GM18499 (cell line): ENCODE measurements around the gene ZMAT5.

Source experiments
- ATAC-seq: cut with Tn5 transposase; IDR thresholded peaks from one replicate; pipeline ENCODE4 v1.9.1; 2021; ENCODE audit warnings: moderate number of reproducible peaks; ENCODE audit not compliant: insufficient read depth, unreplicated experiment

The ZMAT5 gene, protein sequence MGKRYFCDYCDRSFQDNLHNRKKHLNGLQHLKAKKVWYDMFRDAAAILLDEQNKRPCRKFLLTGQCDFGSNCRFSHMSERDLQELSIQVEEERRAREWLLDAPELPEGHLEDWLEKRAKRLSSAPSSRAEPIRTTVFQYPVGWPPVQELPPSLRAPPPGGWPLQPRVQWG

GRCh38 chr22:29766632-29767170 is at the start of gene ZMAT5:
ZMAT5 (minus strand) TSS chr22:29767007; CDS start chr22:29748544, 18,463 bp downstream.
- ATAC-seq, result no peak

- no peak for ATAC-seq
Measured at GRCh38 chr22:29816539-29816938, 49.7 kb upstream of the ZMAT5 start.

- ATAC-seq, result no peak
Measured at GRCh38 chr22:29816128-29816527, 49.3 kb upstream of the ZMAT5 start.

- ATAC-seq, result no peak
Measured at GRCh38 chr22:29815580-29815979, 48.8 kb upstream of the ZMAT5 start.

GRCh38 chr22:29814003-29814402 is 47.2 kb upstream of the ZMAT5 start:
- no peak for ATAC-seq

DNA sequence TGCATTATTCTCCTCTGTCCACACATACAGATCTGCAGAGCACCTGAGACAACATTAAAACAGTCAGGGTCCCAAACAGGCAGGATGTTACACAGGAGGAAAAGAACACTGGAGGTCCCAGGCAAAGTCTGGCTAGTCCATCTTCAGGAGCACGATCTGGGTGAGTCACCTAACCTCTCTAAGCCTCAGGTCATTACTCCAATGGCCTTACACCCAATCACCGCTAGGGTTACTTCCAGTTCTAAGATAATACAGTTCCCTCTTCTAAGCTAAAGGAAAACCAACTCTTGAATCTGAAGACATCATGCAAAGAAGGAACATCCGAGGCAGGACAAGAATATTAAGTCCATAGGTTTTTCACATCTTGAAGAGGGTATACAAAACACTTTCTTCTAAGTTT is 46.8 kb upstream of the ZMAT5 start:
- ATAC-seq, result no peak

DNA sequence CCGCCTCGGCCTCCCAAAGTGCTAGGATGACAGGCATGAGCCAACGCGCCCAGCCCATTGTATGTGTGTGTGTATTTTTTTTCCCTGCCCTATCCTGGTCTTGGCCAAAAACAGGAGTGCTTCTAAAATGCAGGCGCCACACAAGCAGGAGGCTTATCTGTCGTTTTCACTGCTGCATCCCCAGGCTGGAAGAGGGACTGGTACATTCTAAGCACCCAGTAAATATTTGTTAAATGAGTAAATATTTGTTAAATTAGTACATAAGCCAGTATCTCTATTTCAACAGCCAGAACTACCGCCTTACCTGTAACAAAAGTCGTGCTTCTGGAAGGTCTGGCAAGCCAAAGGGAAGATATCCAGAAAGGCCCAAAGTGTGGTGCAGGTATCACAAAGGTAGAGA is 46.3 kb upstream of the ZMAT5 start:
- no peak for ATAC-seq

GRCh38 chr22:29811377-29811776 is 44.6 kb upstream of the ZMAT5 start:
- no peak for ATAC-seq

DNA sequence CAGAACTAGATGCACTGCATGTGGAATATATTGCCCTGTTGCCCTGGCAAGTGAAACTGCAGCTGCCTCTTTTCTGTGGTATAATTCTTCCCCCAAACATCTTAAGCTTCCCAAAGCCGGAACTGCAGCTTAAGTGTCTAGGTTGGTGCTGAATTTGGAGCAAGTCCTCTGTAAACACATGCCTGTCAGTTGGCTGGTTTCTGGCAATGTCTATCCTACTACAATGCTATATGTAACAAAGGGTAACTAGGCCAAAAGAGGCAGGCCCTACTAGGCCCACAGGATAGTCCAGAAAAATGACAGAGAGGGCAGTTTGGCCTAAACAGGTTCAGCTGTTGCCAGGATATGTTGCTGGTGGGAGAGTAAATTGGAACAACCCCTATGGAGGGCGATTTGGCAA is 43.4 kb upstream of the ZMAT5 start:
- ATAC-seq, result no peak

- ATAC-seq, result no peak
Measured at GRCh38 chr22:29806196-29806595, 39.4 kb upstream of the ZMAT5 start.

DNA sequence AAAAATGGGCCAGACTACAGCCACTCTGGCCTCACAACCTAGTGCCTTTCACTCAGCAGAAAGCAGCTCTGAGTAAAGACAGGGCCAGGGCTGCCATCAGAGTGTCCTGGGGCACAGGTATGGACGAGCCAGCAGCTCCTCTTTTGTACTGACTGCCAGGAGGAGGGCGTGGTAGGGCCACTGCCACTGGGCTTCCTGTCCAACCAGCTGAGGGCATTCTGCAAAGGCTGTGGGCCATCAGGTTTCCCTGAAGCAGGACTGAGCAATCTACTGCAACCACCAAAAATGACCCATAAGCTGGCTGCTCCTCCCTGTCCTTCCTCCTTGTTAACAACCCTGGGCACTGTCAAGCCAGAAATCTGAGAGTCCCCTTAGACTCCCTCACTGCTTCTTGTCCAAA is 38.2 kb upstream of the ZMAT5 start:
- ATAC-seq, result no peak

DNA sequence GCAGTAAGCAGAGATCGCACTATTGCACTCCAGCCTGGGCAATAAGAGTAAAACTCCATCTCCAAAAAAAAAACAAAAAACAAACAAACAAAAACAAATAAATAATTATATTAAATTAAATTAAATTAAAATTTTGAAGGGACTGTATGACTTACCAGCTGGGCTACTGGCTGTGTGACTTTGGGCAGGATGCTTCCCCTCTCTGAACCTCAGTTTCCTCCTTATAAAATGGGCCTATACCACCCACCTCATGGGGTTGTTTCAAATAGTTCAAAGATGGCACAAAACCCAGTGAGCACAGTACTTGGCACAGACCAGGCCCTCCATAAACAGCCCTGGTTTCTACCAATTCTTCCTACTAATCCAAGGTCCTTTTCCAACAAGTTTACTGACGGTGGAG is 36.4 kb upstream of the ZMAT5 start:
- no peak for ATAC-seq

DNA sequence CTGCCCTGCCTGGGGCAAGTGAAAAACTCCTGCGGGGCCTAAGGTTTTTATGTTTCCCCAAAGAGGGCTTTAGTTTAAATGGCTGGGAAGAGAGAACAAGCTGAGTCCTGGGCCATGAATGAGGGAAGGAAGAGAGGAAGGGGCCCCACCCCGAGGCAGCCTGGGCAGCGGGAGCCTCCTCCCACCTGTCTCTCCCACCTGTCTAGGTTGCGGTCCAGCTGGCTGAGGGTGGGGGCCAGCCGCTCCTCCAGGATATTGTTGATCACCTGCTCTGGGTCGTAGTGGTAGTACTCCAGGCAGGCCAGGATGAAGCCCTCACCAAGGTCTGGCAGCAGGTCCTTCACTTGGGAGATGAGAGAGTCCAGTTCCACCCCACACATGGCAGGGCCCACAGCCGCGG is 35.0 kb upstream of the ZMAT5 start:
- no peak for ATAC-seq

GRCh38 chr22:29801153-29801552 is 34.3 kb upstream of the ZMAT5 start:
- no peak for ATAC-seq

DNA sequence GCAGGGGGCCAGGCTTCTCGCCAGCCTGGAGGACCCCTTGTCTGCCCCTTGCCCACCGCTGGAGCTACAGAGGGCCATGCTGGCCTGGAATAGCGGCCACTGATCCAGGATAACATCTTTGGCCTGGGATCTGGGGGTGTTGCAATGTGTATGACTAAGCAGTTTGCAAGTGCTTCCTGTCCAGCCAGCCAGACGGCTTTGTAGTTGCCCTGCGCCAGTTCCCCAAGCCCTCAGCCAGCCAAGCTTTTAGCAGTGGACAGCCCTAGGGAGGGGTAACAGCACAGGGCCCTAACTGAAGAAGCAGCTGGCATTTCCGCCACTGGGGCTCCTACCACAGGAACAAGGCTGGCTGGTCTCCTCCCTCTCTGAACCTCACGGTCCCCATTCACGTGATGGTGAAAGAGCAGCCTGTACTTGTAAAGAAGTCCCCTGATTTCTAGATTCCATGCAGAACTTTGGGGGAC is 32.4 kb upstream of the ZMAT5 start:
- ATAC-seq, result no peak

DNA sequence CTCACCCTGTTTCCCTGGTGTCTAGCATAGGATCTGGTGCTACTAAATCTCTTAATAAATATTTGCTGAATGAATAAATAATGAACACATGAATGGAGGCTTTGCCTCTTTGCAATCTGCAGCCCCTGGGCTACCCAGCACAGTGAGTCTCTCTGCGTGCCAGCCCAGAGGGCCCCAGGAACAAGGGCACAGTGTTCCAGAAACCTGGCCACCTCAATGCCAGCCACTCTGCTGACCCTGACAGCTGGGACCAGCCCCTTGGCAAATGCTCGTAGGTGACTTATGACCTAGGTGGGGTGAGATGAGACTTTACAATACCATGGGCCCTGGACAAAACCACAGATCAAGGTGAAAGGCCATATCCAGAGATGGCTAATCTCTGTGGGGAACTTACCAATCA is 32.0 kb upstream of the ZMAT5 start:
- no peak for ATAC-seq

GRCh38 chr22:29798318-29798717 is 31.5 kb upstream of the ZMAT5 start:
- ATAC-seq, result no peak

GRCh38 chr22:29797351-29797750 is 30.5 kb upstream of the ZMAT5 start:
- no peak for ATAC-seq

GRCh38 chr22:29795663-29796062 is 28.9 kb upstream of the ZMAT5 start:
- no peak for ATAC-seq

DNA sequence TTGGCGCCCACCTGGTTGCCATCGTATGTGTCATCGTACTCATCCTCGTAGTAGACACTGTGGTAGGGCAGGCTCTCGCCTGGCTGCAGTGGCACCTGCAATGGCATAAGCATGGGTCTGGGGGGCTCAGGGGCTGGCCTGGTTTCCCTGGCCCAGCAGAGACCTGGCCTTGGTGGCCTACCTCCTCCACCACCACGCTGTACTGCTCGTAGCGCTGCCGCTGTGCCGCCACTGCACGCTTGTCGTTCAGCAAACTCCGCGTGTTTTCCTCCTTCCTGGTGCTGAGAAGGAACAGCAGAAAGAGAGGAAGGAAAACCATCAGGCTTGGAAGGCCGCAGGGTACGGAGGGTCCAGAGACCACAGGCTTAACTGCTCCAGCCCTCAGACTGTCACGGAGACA is 26.6 kb upstream of the ZMAT5 start:
- ATAC-seq, result no peak

- ATAC-seq, result no peak
Measured at GRCh38 chr22:29790061-29790460, 23.3 kb upstream of the ZMAT5 start.
